ENCODE data around the gene ITIH4.
"Not testable (repeated sequence)": the region's sequence is repeated elsewhere in the genome, so short reads cannot be mapped to it uniquely, and the experiment has no call there.

The ITIH4 gene

DNA sequence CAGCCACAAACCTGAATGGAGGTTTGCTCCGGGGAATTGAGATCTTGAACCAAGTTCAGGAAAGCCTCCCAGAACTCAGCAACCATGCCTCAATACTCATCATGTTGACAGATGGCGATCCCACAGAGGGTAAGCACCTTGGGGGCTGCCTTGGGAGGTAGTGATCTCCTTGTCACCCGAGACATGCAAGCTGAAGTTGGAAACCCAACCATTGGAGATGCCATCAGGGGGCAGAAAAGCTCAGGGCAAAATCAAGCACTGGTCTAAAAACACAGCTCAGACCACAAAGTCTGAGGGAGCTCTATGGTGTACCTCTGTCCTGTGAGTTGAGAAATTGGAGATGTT, 47.3 kb downstream of the ITIH4 start:
- DNase-seq (ENCODE audit: low spot score): no peak

GRCh38 chr3:52782412-52783210, 47.9 kb downstream of the ITIH4 start:
- no peak for DNase-seq (ENCODE audit: low spot score)

GRCh38 chr3:52781741-52782140, 48.7 kb downstream of the ITIH4 start:
- no peak for DNase-seq (ENCODE audit: low spot score)

DNA sequence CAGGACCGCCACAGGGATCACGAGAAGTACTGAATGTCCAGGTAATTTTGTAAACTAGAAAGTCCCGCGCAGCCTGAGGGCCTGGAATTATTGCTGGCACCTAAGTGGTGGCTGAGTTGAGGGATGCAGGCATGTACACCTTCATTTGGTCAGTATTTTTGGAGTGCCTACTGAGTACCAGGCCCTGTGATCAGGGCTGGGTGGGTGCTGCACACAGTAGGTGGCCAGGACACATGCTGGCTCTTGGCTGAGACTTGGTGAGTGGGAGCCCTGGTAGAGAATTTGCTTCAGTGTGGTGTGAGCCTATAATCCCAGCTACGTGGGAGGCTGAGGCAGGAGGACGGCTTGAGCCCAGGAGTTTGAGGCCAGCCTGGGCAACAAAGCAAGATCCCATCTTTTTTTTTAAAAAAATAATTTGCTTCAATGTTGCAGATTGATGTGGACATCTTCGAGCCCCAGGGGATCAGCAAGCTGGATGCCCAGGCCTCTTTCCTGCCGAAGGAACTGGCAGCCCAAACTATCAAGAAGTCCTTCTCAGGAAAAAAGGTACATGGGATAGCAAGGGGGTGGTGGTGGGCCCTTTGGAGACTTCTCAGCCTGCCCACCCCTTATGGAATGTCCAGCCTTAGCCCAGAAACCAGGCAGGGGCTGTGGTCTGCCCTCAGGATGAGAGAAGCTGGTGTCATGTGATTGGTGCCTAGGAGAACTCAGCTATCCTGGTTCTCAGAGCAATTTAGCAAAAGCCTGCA, 50.5 kb downstream of the ITIH4 start:
- DNase-seq (ENCODE audit: low spot score): no peak

DNA sequence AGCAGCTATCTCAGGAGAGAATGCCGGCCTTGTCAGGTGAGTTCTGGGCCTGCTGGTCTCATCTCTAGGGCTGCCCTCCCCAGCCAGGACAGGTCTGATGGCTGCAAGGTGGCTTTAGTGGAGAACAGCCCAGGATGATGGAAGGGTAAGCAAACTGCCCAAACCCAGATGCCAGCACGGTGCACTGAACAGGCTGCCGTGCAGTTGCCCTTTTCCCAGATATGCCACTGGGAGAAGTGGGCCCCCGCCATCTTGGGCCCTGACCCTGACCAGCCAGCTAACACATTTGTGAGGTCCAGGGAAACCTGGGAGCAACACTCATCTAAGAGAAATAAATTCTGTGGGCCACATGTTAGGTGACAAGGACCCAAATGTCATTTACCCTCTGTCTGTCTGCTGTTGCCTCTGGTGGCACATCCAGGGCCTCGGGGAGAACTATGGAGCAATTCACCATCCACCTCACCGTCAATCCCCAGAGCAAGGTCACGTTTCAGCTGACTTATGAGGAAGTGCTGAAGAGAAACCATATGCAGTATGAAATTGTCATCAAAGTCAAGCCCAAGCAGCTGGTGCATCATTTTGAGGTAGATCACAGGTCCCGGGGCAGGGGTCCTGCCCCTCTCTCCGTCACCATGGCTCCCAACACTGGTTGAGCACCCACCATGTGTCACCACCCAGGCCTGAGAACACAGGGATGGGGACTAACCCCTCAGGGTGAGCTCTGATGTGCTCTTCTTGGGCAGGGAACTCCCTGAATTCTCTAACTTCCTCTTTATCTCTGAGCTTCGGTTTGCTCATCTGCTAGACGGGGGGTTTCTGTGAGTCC, 51.2 kb downstream of the ITIH4 start:
- peak; percentile 14 for DNase-seq (ENCODE audit: low spot score)

GRCh38 chr3:52777959-52778805, 52.3 kb downstream of the ITIH4 start:
- DNase-seq (ENCODE audit: low spot score): no peak

DNA sequence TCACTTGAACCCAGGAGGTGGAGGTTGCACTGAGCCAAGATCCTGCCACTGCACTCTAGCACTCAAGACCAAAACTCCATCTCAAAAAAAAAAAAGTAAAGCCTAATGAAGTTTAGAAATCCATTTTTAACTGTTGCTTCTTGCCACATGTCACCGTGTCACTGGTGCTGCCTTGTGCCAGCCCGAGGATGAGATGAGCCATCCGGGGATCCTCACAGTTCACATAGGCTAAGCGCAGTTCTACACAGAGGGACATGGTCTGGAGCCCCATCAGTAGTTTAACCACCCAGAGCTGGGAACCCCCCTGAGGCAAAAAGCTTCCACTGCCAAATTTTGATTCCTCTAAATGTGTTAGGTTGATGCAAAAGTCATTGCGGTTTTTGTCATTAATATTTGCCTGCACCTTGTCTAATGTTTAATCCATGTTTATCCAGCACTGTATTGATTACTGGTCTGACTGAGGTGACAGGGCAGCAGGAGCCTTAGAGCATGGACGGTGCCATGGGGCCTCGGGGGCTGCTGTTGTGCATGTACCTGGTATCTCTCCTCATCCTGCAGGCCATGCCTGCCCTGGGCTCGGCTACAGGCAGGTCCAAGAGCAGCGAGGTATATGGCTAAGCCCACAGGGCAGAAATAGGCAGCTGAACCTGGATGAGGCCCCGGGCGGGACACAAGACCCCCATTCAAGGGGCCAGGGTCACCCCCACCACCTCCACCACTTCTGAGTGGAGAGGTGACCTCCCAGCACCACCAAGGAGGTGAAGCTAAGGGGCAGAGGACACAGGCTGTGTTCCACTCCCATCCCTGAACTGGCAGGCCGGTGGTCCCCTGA, 53.1 kb downstream of the ITIH4 start, which contains the start of gene ITIH1:
ITIH1 (plus strand) TSS at position 473 of the 832 bp plus-strand sequence; CDS start at position 490, 17 bp downstream.
- DNase-seq (ENCODE audit: low spot score): no peak

GRCh38 chr3:52776486-52776885, 54.0 kb downstream of the ITIH4 start:
- DNase-seq (ENCODE audit: low spot score): not testable (repeated sequence)

- DNase-seq (ENCODE audit: low spot score): no peak
These were observed 54.6 kb downstream of the ITIH4 start for GRCh38 chr3:52775877-52776276.

GRCh38 chr3:52774901-52775864, 55.3 kb downstream of the ITIH4 start:
- DNase-seq (ENCODE audit: low spot score): no peak

GRCh38 chr3:52774066-52774713, 56.3 kb downstream of the ITIH4 start:
- DNase-seq (ENCODE audit: low spot score): no peak

- DNase-seq (ENCODE audit: low spot score): no peak
These were observed 57.0 kb downstream of the ITIH4 start for GRCh38 chr3:52773361-52774065.

DNA sequence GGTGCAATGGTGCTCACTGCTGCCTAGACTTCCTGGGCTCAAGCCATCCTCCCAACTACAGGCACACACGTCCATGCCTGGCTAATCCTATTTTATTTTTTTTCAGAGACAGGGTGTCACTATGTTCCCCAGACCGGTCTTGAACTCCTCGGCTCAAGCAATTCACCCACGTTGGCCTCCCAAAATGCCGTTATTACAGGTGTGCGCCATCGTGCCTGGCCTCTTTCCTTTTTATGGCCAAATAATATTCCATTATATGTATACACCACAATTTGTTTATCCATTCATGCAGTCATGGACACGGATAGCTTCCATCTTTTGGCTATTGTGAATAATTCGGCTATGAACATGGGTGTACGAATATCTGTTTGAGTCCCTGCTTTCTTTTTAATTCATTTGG, 58.8 kb downstream of the ITIH4 start:
- no peak for DNase-seq (ENCODE audit: low spot score)

GRCh38 chr3:52771334-52771681, 59.2 kb downstream of the ITIH4 start:
- DNase-seq (ENCODE audit: low spot score): no peak

DNA sequence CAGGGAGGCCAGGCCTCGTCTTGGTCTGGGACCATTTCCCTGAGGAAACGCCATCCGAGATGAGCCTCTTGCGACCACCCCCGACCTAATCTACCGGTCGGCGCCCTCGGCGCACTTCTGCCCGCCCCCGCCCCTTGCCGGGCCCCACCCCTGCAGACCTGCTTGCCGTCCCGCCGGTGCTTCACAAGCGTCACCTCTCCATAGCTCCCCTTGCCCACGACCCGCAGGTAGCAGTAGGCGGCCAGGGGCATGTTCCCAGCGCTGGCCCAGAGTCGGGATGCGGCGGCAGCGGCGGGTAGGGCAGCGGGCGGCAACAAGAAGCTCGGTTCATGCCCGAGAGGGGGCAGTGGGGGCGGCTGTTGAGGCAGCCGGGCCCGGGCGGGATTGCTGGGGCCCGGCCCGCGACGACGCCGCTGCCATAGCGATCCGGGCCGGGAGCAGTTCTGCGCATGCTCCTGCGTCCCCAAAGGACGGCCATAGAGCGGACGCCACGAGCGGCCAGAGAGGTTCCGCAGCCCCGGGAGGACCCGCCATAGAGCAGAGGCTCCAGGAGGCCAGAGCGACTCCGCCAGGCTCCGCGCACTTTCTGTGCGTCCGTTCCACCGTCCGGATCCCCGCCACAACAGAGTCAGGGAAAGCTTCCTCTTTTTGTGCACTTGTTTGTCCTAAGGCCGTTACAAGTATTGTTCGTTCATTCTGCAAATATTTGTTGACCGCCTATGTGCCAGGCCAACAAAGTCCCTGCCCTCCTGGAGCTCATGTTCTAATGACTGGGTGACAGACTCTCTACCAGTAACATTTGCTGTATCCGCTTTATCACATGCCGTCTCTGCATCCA, 59.8 kb downstream of the ITIH4 start, which contains the start of gene NEK4:
NEK4 (minus strand) TSS at position 445 of the 838 bp plus-strand sequence; CDS start at position 251, 194 bp downstream.
- peak; percentile 83 for DNase-seq (ENCODE audit: low spot score)

DNA sequence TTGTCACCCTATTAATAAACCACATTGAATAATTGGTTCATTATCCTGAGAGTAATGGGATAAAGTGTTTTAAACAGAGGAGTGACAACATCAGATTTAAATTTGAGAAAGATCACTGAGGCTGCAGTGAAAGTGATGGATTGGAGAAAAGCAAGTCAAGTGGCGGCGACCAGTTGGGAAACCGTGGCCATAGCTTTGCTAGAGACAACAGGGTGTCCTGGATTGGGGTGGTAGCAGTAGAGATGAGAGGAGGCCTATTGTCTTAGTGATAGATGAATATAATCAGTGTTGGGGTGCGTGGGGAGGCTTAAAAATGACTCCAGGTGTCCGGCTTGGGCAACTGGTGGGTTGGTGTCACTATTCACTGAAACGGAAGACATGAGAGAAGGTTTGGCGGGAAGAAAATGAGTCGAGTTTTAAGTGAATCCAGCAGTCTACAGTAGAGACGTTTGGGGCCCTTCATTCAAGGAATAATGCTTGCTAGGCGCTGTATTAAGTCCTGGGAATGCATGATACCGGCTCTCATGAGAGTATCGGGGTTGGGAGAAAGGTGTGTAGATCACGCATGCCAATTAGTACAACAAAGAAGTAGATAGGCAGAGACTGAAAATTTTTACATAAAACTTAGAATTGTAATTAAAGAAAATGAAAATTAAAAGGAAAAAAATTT, 60.6 kb downstream of the ITIH4 start:
- no peak for DNase-seq (ENCODE audit: low spot score)

DNA sequence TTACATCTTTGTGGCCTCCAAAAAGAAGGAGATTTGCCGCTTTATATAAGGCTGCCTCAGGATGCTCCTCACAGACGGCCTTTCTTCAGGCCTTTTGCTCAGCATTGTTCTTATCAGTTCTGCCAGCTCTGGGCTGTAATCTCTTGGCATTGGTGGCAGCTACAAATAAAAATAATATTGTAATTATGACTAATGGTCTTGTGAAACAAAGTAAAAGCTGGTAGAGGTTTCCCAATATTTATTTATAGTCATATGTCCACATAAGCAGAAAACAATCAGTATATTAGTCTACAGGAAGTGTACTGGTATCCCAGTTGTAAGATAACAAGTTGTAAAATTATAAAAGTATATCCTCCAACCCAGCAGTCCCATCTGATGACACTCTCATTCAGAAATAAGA, 67.0 kb downstream of the ITIH4 start:
- DNase-seq (ENCODE audit: low spot score): no peak
